Measurements from ENCODE around the gene ZNF768.

GRCh38 chr16:30541502-30542329 is 15.3 kb upstream of the ZNF768 start:
- TF ChIP-seq CTCF (IDR thresholded peaks at IDR 0.05) (no peak), REST (IDR thresholded peaks at IDR 0.05; ENCODE audit: insufficient read depth in 1 of 2, low read depth in 2 of 2, low read length in 1 of 2) (no peak), POLR2AphosphoS5 (IDR thresholded peaks at IDR 0.05; ENCODE audit: low read depth, low read length) (no peak), SIN3A (IDR thresholded peaks at IDR 0.05; ENCODE audit: borderline replicate concordance, insufficient read depth, low read depth, low read length) (no peak), TCF7L2 (IDR thresholded peaks at IDR 0.05; ENCODE audit: low read depth, low read length) (no peak)
